ENCODE results near the gene RNF14. TPM values are rescaled to one million over a fixed set of nuclear protein-coding genes. Genes with fewer than 3 reads are reported as not detected.

The RNF14 gene
- total RNA-seq, 1 experiment from 2014 or later = 72.1 TPM

DNA sequence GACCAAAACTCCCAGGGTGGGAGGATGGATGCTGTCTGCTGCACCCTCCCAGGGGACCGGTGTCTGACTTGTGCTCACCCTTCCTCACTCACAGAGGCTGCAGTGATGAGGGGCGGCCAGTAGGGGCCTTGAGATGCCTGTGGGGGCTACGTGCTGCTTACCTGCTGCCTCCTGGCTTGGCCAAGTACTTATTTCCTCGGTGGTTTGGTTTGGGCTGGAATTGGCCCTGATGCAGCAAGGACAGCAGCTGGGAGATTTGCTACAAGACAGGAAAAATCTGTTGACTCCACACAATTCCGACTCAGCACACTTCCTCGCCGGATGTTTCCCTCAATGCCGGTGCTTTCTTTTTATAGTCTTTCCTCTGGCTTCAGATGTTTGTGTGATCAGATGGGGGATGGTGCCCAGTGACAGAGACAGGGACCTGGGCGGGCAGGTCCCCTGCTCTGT, 17.5 kb upstream of the RNF14 start:
- no peaks in the 10 kb centered on the region; the same call in none of the 2 replicates for H3K27me3 ChIP-seq (ENCODE audit: control insufficient read depth, insufficient read depth, low read length)
- ATAC-seq = peak; percentile 60; the same call in 1 of the 2 replicates
- H3K4me1 ChIP-seq (ENCODE audit: control insufficient read depth, insufficient read depth, low read length) = no peaks in the 10 kb centered on the region
- no peak overlapping the region for H3K4me3 ChIP-seq (ENCODE audit: low read depth in 2 of 2, low read length in 2 of 2)
- intact Hi-C loops (cut with micrococcal nuclease; ENCODE audit: unreplicated experiment) (no loop called here), in situ Hi-C loops (cut with HindIII; ENCODE audit: low pct_unique_long_range_greater_than_20kb, low sequenced_read_pairs) (no loop called here)
- TF ChIP-seq, protein P1, sequence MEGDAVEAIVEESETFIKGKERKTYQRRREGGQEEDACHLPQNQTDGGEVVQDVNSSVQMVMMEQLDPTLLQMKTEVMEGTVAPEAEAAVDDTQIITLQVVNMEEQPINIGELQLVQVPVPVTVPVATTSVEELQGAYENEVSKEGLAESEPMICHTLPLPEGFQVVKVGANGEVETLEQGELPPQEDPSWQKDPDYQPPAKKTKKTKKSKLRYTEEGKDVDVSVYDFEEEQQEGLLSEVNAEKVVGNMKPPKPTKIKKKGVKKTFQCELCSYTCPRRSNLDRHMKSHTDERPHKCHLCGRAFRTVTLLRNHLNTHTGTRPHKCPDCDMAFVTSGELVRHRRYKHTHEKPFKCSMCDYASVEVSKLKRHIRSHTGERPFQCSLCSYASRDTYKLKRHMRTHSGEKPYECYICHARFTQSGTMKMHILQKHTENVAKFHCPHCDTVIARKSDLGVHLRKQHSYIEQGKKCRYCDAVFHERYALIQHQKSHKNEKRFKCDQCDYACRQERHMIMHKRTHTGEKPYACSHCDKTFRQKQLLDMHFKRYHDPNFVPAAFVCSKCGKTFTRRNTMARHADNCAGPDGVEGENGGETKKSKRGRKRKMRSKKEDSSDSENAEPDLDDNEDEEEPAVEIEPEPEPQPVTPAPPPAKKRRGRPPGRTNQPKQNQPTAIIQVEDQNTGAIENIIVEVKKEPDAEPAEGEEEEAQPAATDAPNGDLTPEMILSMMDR (IDR thresholded peaks at IDR 0.05) = peak; percentile 56
- TF ChIP-seq, protein P2, sequence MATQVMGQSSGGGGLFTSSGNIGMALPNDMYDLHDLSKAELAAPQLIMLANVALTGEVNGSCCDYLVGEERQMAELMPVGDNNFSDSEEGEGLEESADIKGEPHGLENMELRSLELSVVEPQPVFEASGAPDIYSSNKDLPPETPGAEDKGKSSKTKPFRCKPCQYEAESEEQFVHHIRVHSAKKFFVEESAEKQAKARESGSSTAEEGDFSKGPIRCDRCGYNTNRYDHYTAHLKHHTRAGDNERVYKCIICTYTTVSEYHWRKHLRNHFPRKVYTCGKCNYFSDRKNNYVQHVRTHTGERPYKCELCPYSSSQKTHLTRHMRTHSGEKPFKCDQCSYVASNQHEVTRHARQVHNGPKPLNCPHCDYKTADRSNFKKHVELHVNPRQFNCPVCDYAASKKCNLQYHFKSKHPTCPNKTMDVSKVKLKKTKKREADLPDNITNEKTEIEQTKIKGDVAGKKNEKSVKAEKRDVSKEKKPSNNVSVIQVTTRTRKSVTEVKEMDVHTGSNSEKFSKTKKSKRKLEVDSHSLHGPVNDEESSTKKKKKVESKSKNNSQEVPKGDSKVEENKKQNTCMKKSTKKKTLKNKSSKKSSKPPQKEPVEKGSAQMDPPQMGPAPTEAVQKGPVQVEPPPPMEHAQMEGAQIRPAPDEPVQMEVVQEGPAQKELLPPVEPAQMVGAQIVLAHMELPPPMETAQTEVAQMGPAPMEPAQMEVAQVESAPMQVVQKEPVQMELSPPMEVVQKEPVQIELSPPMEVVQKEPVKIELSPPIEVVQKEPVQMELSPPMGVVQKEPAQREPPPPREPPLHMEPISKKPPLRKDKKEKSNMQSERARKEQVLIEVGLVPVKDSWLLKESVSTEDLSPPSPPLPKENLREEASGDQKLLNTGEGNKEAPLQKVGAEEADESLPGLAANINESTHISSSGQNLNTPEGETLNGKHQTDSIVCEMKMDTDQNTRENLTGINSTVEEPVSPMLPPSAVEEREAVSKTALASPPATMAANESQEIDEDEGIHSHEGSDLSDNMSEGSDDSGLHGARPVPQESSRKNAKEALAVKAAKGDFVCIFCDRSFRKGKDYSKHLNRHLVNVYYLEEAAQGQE (IDR thresholded peaks at IDR 0.05; ENCODE audit: insufficient read depth in 1 of 2, low read depth in 2 of 2, low read length in 1 of 2) = no peak
- no TSS peak for BruUV-seq (replicated peaks)
- H3K36me3 ChIP-seq (ENCODE audit: control insufficient read depth, insufficient read depth, low read length) = no peaks in the 10 kb centered on the region
- no peak for DNase-seq (ENCODE audit: low read depth, low spot score)
- POLR2A ChIA-PET = no interaction called here
- no peaks in the 10 kb centered on the region for H3K9me3 ChIP-seq (ENCODE audit: control insufficient read depth, insufficient read depth, low read depth, low read length)
- H3K27ac ChIP-seq (ENCODE audit: low read length) = no peak overlapping the region
- CTCF ChIA-PET = no interaction called here

DNA sequence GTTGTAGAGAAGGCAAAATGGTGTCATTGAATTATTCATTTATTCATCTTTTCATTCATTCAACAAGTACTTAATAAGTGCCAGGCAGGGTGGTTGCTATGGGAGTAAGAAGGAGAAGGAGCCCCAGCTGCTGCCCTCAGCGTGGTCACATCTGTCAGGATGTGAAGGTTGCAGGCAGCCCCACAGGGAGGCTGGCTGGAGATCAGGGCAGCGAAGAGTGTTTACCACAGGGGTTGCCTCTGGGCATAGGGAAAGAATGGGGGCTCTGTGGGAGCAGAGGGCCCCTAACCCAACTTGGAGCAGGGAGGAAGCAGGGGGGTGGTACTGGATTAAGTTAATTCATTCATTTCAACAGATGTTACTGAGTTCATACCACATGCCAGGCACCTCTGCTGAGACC, 16.9 kb upstream of the RNF14 start:
- no peak for TF ChIP-seq SIN3A (IDR thresholded peaks at IDR 0.05; ENCODE audit: borderline replicate concordance, insufficient read depth, low read depth, low read length)
- no peak for TF ChIP-seq TCF7L2 (IDR thresholded peaks at IDR 0.05; ENCODE audit: low read depth, low read length)
- TF ChIP-seq, protein P1 (IDR thresholded peaks at IDR 0.05) = no peak
- TF ChIP-seq POLR2AphosphoS5 (IDR thresholded peaks at IDR 0.05; ENCODE audit: low read depth, low read length) = no peak
- TF ChIP-seq, protein P2 (IDR thresholded peaks at IDR 0.05; ENCODE audit: insufficient read depth in 1 of 2, low read depth in 2 of 2, low read length in 1 of 2) = no peak
- H3K36me3 ChIP-seq (ENCODE audit: control insufficient read depth, insufficient read depth, low read length) = no peaks in the 10 kb centered on the region
- POLR2A ChIA-PET = no interaction called here
- intact Hi-C loops (cut with micrococcal nuclease; ENCODE audit: unreplicated experiment) = no loop called here
- DNase-seq (ENCODE audit: low read depth, low spot score) (no peak), ATAC-seq (no peak)
- no TSS peak for BruUV-seq (replicated peaks)
- H3K4me1 ChIP-seq (ENCODE audit: control insufficient read depth, insufficient read depth, low read length) = no peaks in the 10 kb centered on the region
- H3K27ac ChIP-seq (ENCODE audit: low read length) = no peak overlapping the region
- CTCF ChIA-PET = no interaction called here
- H3K9me3 ChIP-seq (ENCODE audit: control insufficient read depth, insufficient read depth, low read depth, low read length) = no peaks in the 10 kb centered on the region
- no peak overlapping the region for H3K4me3 ChIP-seq (ENCODE audit: low read depth in 2 of 2, low read length in 2 of 2)
- no peaks in the 10 kb centered on the region; the same call in none of the 2 replicates for H3K27me3 ChIP-seq (ENCODE audit: control insufficient read depth, insufficient read depth, low read length)
- in situ Hi-C loops (cut with HindIII; ENCODE audit: low pct_unique_long_range_greater_than_20kb, low sequenced_read_pairs) = no loop called here
